ENCODE measurements around the gene CENPX.
A peak's percentile ranks its signal among the peaks of the same experiment; 100 is the strongest.

The CENPX gene

GRCh38 chr17:82003411-82004381 is 19.0 kb downstream of the CENPX start:
- Histone ChIP-seq H2BK5ac (ENCODE audit: low read length) (no peak overlapping the region), H3K36me3 (replicated peaks in 1 of 2; ENCODE audit: control insufficient read depth in 2 of 2, insufficient read depth in 2 of 2, low read length in 2 of 2) (no peaks in the 10 kb centered on the region), H3K14ac (ENCODE audit: low read length) (no peak overlapping the region), H2BK120ac (ENCODE audit: low read depth, low read length) (no peak overlapping the region), H3K4me2 (ENCODE audit: insufficient read depth, low read length, poor library complexity, severe bottlenecking) (no peak overlapping the region), H3K27ac (replicated peaks; ENCODE audit: low read length) (peak overlapping the region; percentile 35), H2BK15ac (ENCODE audit: low read length) (no peak overlapping the region), H4K91ac (ENCODE audit: low read depth, low read length, poor library complexity) (no peak overlapping the region), H2BK12ac (ENCODE audit: low read length) (no peak overlapping the region), H4K8ac (ENCODE audit: low read depth, low read length) (no peak overlapping the region), H3K18ac (ENCODE audit: low read length) (peak overlapping the region; percentile 60), H3K9ac (ENCODE audit: low read depth, low read length, poor library complexity) (peak overlapping the region; percentile 73), H2AK5ac (ENCODE audit: low read depth, low read length) (no peak overlapping the region), H3K4me3 (ENCODE audit: low read length in 2 of 2) (no peak overlapping the region), H3K23ac (ENCODE audit: low read depth, low read length, poor library complexity) (peak overlapping the region; percentile 49), H3K79me1 (ENCODE audit: low read depth, low read length) (peaks cover 14% of the 10 kb centered on the region), H3K9me3 (replicated peaks in 1 of 2; ENCODE audit: control insufficient read depth in 2 of 2, insufficient read depth in 1 of 2, low read depth in 1 of 2, low read length in 2 of 2) (no peaks in the 10 kb centered on the region), H2AFZ (ENCODE audit: low read length) (peak overlapping the region; percentile 70), H3K4ac (ENCODE audit: low read length) (no peak overlapping the region), H3K27me3 (ENCODE audit: control insufficient read depth in 3 of 3, insufficient read depth in 3 of 3, low read depth in 1 of 3, low read length in 3 of 3) (no peaks in the 10 kb centered on the region), H3K4me1 (ENCODE audit: control insufficient read depth in 2 of 2, insufficient read depth in 1 of 2, low read depth in 1 of 2, low read length in 2 of 2) (peaks cover 5 to 13% of the 10 kb centered on the region in 2 donors)
- no CpG with 5 or more reads among the region's 53 CpGs for WGBS, 2 donors (ENCODE audit: extremely low coverage in 2 of 2, insufficient read length in 2 of 2, insufficient replicate concordance in 1 of 2)
- DNase-seq (ENCODE audit: low spot score), result no peak

GRCh38 chr17:82001571-82002056 is 21.1 kb downstream of the CENPX start:
- no peak overlapping the region for H2BK12ac ChIP-seq (ENCODE audit: low read length)
- no peak overlapping the region for H3K4ac ChIP-seq (ENCODE audit: low read length)
- peaks cover 5 to 13% of the 10 kb centered on the region in 2 donors for H3K4me1 ChIP-seq (ENCODE audit: control insufficient read depth in 2 of 2, insufficient read depth in 1 of 2, low read depth in 1 of 2, low read length in 2 of 2)
- no peak overlapping the region for H3K27ac ChIP-seq (replicated peaks; ENCODE audit: low read length)
- peaks cover 0 to 5% of the 10 kb centered on the region in 2 donors for H3K36me3 ChIP-seq (replicated peaks in 1 of 2; ENCODE audit: control insufficient read depth in 2 of 2, insufficient read depth in 2 of 2, low read length in 2 of 2)
- H3K27me3 ChIP-seq (ENCODE audit: control insufficient read depth in 3 of 3, insufficient read depth in 3 of 3, low read depth in 1 of 3, low read length in 3 of 3), result no peaks in the 10 kb centered on the region
- H3K4me2 ChIP-seq (ENCODE audit: insufficient read depth, low read length, poor library complexity, severe bottlenecking), result no peak overlapping the region
- no peak overlapping the region for H2AK5ac ChIP-seq (ENCODE audit: low read depth, low read length)
- H2BK15ac ChIP-seq (ENCODE audit: low read length), result no peak overlapping the region
- no peak overlapping the region for H2BK120ac ChIP-seq (ENCODE audit: low read depth, low read length)
- H3K4me3 ChIP-seq (ENCODE audit: low read length in 2 of 2), result no peak overlapping the region
- peak overlapping the region; percentile 48 for H3K18ac ChIP-seq (ENCODE audit: low read length)
- WGBS, 2 donors (ENCODE audit: extremely low coverage in 2 of 2, insufficient read length in 2 of 2, insufficient replicate concordance in 1 of 2), result no CpG with 5 or more reads among the region's 17 CpGs
- no peak overlapping the region for H3K9ac ChIP-seq (ENCODE audit: low read depth, low read length, poor library complexity)
- H3K23ac ChIP-seq (ENCODE audit: low read depth, low read length, poor library complexity), result no peak overlapping the region
- no peak overlapping the region for H2BK5ac ChIP-seq (ENCODE audit: low read length)
- H2AFZ ChIP-seq (ENCODE audit: low read length), result no peak overlapping the region
- peaks cover 14% of the 10 kb centered on the region for H3K79me1 ChIP-seq (ENCODE audit: low read depth, low read length)
- no peaks in the 10 kb centered on the region for H3K9me3 ChIP-seq (replicated peaks in 1 of 2; ENCODE audit: control insufficient read depth in 2 of 2, insufficient read depth in 1 of 2, low read depth in 1 of 2, low read length in 2 of 2)
- no peak overlapping the region for H4K8ac ChIP-seq (ENCODE audit: low read depth, low read length)
- peak overlapping the region; percentile 8 for H3K14ac ChIP-seq (ENCODE audit: low read length)
- H4K91ac ChIP-seq (ENCODE audit: low read depth, low read length, poor library complexity), result no peak overlapping the region
- no peak for DNase-seq (ENCODE audit: low spot score)

- H3K4ac ChIP-seq (ENCODE audit: low read length), result no peak overlapping the region
- no peak overlapping the region for H2AK5ac ChIP-seq (ENCODE audit: low read depth, low read length)
- H3K4me2 ChIP-seq (ENCODE audit: insufficient read depth, low read length, poor library complexity, severe bottlenecking), result no peak overlapping the region
- no peak overlapping the region for H2BK120ac ChIP-seq (ENCODE audit: low read depth, low read length)
- no peak overlapping the region for H3K23ac ChIP-seq (ENCODE audit: low read depth, low read length, poor library complexity)
- H2AFZ ChIP-seq (ENCODE audit: low read length), result no peak overlapping the region
- H3K27me3 ChIP-seq (ENCODE audit: control insufficient read depth in 3 of 3, insufficient read depth in 3 of 3, low read depth in 1 of 3, low read length in 3 of 3), result no peaks in the 10 kb centered on the region
- no peak overlapping the region for H2BK12ac ChIP-seq (ENCODE audit: low read length)
- no peak overlapping the region for H4K91ac ChIP-seq (ENCODE audit: low read depth, low read length, poor library complexity)
- no peak for DNase-seq (ENCODE audit: low spot score)
- H3K4me1 ChIP-seq (ENCODE audit: control insufficient read depth in 2 of 2, insufficient read depth in 1 of 2, low read depth in 1 of 2, low read length in 2 of 2), result peaks cover 5 to 13% of the 10 kb centered on the region in 2 donors
- H3K36me3 ChIP-seq (replicated peaks in 1 of 2; ENCODE audit: control insufficient read depth in 2 of 2, insufficient read depth in 2 of 2, low read length in 2 of 2), result peaks cover 0 to 5% of the 10 kb centered on the region in 2 donors
- no peak overlapping the region for H3K18ac ChIP-seq (ENCODE audit: low read length)
- no CpG with 5 or more reads among the region's 32 CpGs for WGBS, 2 donors (ENCODE audit: extremely low coverage in 2 of 2, insufficient read length in 2 of 2, insufficient replicate concordance in 1 of 2)
- no peak overlapping the region for H3K27ac ChIP-seq (replicated peaks; ENCODE audit: low read length)
- no peak overlapping the region for H3K4me3 ChIP-seq (ENCODE audit: low read length in 2 of 2)
- no peak overlapping the region for H2BK15ac ChIP-seq (ENCODE audit: low read length)
- H3K79me1 ChIP-seq (ENCODE audit: low read depth, low read length), result peaks cover 13% of the 10 kb centered on the region
- no peak overlapping the region for H4K8ac ChIP-seq (ENCODE audit: low read depth, low read length)
- no peak overlapping the region for H3K9ac ChIP-seq (ENCODE audit: low read depth, low read length, poor library complexity)
- no peaks in the 10 kb centered on the region for H3K9me3 ChIP-seq (replicated peaks in 1 of 2; ENCODE audit: control insufficient read depth in 2 of 2, insufficient read depth in 1 of 2, low read depth in 1 of 2, low read length in 2 of 2)
- no peak overlapping the region for H3K14ac ChIP-seq (ENCODE audit: low read length)
- no peak overlapping the region for H2BK5ac ChIP-seq (ENCODE audit: low read length)
Measured at GRCh38 chr17:82000803-82001570, 21.7 kb downstream of the CENPX start.
